ENCODE measurements around the gene WDR90. TPM values are rescaled to one million over a fixed set of nuclear protein-coding genes. Genes with fewer than 3 reads are reported as not detected.

Gene WDR90
- total and polyA plus RNA-seq, 10 of the 15 experiments (the other 5 are each of a cell fraction or from before 2014, with no cell fraction given): 2.0 to 65.0 (median 16.7) TPM

GRCh38 chr16:694863-695354, 45.7 kb downstream of the WDR90 start:
- intact Hi-C loops (cut with micrococcal nuclease; ENCODE audit: unreplicated experiment): no loop called here
- H3K9me3 ChIP-seq (replicated peaks; ENCODE audit: control insufficient read depth, insufficient read depth, low read length): no peaks in the 10 kb centered on the region; the same call in 2 of the 3 replicates
- CTCF ChIA-PET: interaction anchor here (0.6 to 1.6 kb wide), 4 partner anchors 15 to 105 kb away, joined by 3 to 5 read pairs (median 3); no protein-coding TSS in a partner anchor
- DNase-seq (ENCODE audit: low read depth, low spot score) (no peak), FAIRE-seq (no peak), ATAC-seq (no peak)
- H3K4me1 ChIP-seq (ENCODE audit: control insufficient read depth, insufficient read depth, low read length): peaks cover 7% of the 10 kb centered on the region
- peak overlapping the region; percentile 89 for H3K4me2 ChIP-seq (ENCODE audit: control insufficient read depth, insufficient read depth)
- H3K27ac ChIP-seq (ENCODE audit: control insufficient read depth, insufficient read depth): no peak overlapping the region
- no peaks in the 10 kb centered on the region for H3K36me3 ChIP-seq (ENCODE audit: control insufficient read depth in 2 of 2, insufficient read depth in 2 of 2, low read length in 1 of 2)
- peak overlapping the region; percentile 29; the same call in 1 of the 2 replicates for H2AFZ ChIP-seq (ENCODE audit: control insufficient read depth, low read depth, low read length)
- H3K79me2 ChIP-seq (ENCODE audit: control insufficient read depth, insufficient read depth, low read length): peaks cover 3% of the 10 kb centered on the region; the same call in 1 of the 2 replicates
- BruUV-seq (replicated peaks): no TSS peak
- TF ChIP-seq CEBPB (IDR thresholded peaks at IDR 0.05; ENCODE audit: borderline replicate concordance in 1 of 2, low read depth in 2 of 2, low read length in 2 of 2) (no peak), NKRF (conservative IDR thresholded peaks at IDR 0.05) (no peak), FOS (IDR thresholded peaks at IDR 0.05; ENCODE audit: borderline replicate concordance, extremely low read depth, insufficient read length) (no peak), SMC3 (IDR thresholded peaks at IDR 0.05; ENCODE audit: borderline replicate concordance, low read length) (no peak)
- in situ Hi-C loops (cut with MboI): no loop called here
- H3K4me3 ChIP-seq: no peak overlapping the region; the same call in 1 of the 2 replicates
- H4K20me1 ChIP-seq (ENCODE audit: control insufficient read depth, insufficient read depth): no peaks in the 10 kb centered on the region
- peaks cover 2 to 6% of the 10 kb centered on the region in 2 experiments; a peak in 3 of 4 replicates for H3K27me3 ChIP-seq (replicated peaks in 1 of 2; ENCODE audit: control insufficient read depth in 2 of 2, insufficient read depth in 2 of 2, low read length in 1 of 2)
- H3K9ac ChIP-seq (ENCODE audit: control insufficient read depth, insufficient read depth, low read length): no peak overlapping the region
- 21% methylated on average over 16 of the region's 37 CpGs for WGBS (ENCODE audit: insufficient coverage, insufficient replicate concordance, low lambda C conversion rate, missing lambda C conversion rate)
- SMC1A ChIA-PET (ENCODE audit: uncharacterized antibody, unreplicated experiment): no interaction called here
- RAD21 ChIA-PET (ENCODE audit: unreplicated experiment): interaction anchor here (0.9 kb wide), 1 partner anchor 25 kb away, joined by 3 read pairs; no protein-coding TSS in a partner anchor
- POLR2A ChIA-PET: interaction anchor here (0.7 to 2.0 kb wide), 6 partner anchors 11 to 58 kb away, joined by 3 to 7 read pairs (median 4); partner anchors contain the start of genes ANTKMT, HAGHL, JMJD8 and METRN
